Mesothelial cell of epicardium (in vitro differentiated cells): ENCODE results near the gene DEAF1. TPM values are rescaled to one million over a fixed set of nuclear protein-coding genes. Genes with fewer than 3 reads are reported as not detected.

Experiments used
- DNase-seq, 2 experiments: peaks; one replicate each; pipeline ENCODE4 v3.0.0; 2021; ENCODE audit warnings: low spot score in 2 of 2; ENCODE audit not compliant: unreplicated experiment in 2 of 2
- H3K27ac Mint-ChIP-seq: 2 replicates; pipeline ENCODE4 v1.8.0; 2021; ENCODE audit warnings: mixed read lengths
- H3K27me3 Mint-ChIP-seq: 2 replicates; pipeline ENCODE4 v1.8.0; 2021; ENCODE audit warnings: low read depth, mixed read lengths
- H3K36me3 Mint-ChIP-seq: 2 replicates; pipeline ENCODE4 v1.8.0; 2021; ENCODE audit warnings: mixed read lengths
- H3K4me1 Mint-ChIP-seq: 2 replicates; pipeline ENCODE4 v1.8.0; 2021; ENCODE audit warnings: mixed read lengths
- H3K4me3 Mint-ChIP-seq: 2 replicates; pipeline ENCODE4 v1.8.0; 2021; ENCODE audit warnings: mild to moderate bottlenecking, moderate library complexity, mixed read lengths
- H3K9me3 Mint-ChIP-seq: 2 replicates; pipeline ENCODE4 v1.8.0; 2021; ENCODE audit warnings: mixed read lengths
- total RNA-seq: library from RNA; stranded (reverse); gene quantifications from 3 replicates; pipeline ENCODE4 v1.2.1, GENCODE V29; 2021
- TF ChIP-seq, protein P1 (sequence below): fragments of 200-600 bp; sonication (generic); IDR thresholded peaks from one replicate; pipeline ENCODE4 v1.5.0; 2021; ENCODE audit warnings: antibody characterized with exemption; ENCODE audit not compliant: unreplicated experiment

DEAF1 gene
- total RNA-seq, 1 donor from 2014 or later: 64.0 TPM

DNA sequence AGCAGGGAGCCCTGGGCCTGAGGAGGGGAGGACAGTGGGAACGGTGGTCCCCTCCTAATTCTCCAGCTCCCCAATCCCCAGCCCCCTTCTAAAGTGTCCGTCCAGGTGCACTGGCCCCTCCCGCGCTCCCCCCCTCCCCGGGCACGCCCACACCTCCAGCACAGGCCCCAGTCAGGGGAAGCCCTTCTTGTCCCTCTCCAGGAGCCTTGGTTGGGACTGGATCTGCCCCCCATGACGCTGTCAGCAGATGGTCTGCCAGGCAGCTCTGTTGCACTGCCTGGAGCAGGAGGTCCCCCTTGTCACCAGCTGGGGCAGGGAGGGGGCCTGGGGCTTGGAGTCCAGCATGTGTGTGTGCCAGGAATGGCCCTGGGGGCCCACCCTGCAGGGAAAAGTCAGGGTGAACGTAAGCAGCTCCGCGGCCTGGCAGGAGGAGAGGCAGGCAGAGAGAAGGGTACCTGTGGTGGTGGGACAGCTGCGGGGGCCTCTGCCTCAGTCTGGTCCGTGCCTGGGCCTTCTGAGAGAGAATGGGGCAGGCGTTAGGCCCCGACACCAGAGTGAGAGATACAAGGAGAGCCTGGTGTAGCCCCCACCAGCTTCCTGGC is 80.9 kb downstream of the DEAF1 start:
- Mint-ChIP-seq H3K4me1 (peaks cover 12% of the 10 kb centered on the region), H3K36me3 (peaks cover 8% of the 10 kb centered on the region), H3K27ac (peak overlapping the region; percentile 82), H3K9me3 (no peaks in the 10 kb centered on the region), H3K4me3 (peak overlapping the region; percentile 57), H3K27me3 (no peaks in the 10 kb centered on the region)
- TF ChIP-seq, protein P1, sequence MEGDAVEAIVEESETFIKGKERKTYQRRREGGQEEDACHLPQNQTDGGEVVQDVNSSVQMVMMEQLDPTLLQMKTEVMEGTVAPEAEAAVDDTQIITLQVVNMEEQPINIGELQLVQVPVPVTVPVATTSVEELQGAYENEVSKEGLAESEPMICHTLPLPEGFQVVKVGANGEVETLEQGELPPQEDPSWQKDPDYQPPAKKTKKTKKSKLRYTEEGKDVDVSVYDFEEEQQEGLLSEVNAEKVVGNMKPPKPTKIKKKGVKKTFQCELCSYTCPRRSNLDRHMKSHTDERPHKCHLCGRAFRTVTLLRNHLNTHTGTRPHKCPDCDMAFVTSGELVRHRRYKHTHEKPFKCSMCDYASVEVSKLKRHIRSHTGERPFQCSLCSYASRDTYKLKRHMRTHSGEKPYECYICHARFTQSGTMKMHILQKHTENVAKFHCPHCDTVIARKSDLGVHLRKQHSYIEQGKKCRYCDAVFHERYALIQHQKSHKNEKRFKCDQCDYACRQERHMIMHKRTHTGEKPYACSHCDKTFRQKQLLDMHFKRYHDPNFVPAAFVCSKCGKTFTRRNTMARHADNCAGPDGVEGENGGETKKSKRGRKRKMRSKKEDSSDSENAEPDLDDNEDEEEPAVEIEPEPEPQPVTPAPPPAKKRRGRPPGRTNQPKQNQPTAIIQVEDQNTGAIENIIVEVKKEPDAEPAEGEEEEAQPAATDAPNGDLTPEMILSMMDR: no peak
- no peak for DNase-seq

DNA sequence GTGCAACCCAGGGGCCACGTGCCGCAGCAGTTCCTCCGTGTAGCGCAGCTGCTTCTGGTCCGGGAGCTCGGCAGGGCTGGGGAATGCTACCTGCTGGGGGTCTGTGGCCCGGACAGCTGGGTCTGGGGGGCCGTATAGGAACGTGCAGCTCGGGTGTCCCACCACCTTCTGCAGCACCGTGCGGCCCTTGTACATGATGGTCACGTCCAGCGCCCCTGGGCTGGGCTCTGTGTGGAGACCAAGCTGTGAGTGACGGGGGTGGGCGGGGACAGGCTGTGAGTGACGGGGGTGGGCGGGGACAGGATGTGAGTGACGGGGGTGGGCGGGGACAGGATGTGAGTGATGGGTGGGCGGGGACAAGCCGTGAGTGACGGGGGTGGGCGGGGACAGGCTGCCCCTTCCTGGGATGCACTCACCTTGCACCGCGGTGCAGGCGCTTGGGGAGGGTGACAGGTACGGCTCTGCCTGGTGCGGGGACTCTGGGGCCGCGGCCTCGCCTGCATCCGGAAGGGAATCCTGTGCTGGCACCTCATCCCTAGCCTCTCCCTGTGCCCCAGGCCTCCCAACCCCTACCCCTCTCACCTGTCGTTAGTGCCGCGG is 81.6 kb downstream of the DEAF1 start:
- H3K4me3 Mint-ChIP-seq: no peak overlapping the region
- no peaks in the 10 kb centered on the region for H3K27me3 Mint-ChIP-seq
- DNase-seq: no peak
- peaks cover 9% of the 10 kb centered on the region for H3K36me3 Mint-ChIP-seq
- no peak overlapping the region for H3K27ac Mint-ChIP-seq
- H3K9me3 Mint-ChIP-seq: no peaks in the 10 kb centered on the region
- TF ChIP-seq, protein P1: no peak
- H3K4me1 Mint-ChIP-seq: peaks cover 12% of the 10 kb centered on the region

DNA sequence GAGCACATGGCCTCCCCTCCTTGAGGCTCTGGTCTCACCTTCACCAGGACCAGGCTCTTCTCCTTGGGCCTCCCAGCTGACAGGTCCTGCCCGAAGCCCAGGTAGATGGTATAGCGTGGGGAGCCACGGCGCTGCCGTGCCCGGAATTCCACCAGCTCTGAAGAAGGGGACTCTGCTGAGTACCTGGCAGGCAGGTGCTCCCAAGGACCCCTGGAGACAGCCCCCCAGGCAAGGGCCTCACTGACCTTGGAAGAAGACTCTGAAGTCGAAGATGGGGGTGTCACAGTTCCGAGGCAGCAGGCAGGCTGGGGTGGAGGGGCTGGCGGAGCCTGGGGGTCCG is 82.1 kb downstream of the DEAF1 start:
- Mint-ChIP-seq H3K27me3 (no peaks in the 10 kb centered on the region), H3K4me1 (peaks cover 12% of the 10 kb centered on the region), H3K27ac (no peak overlapping the region), H3K36me3 (peaks cover 12% of the 10 kb centered on the region), H3K4me3 (no peak overlapping the region), H3K9me3 (no peaks in the 10 kb centered on the region)
- TF ChIP-seq, protein P1: no peak
- DNase-seq: no peak

DNA sequence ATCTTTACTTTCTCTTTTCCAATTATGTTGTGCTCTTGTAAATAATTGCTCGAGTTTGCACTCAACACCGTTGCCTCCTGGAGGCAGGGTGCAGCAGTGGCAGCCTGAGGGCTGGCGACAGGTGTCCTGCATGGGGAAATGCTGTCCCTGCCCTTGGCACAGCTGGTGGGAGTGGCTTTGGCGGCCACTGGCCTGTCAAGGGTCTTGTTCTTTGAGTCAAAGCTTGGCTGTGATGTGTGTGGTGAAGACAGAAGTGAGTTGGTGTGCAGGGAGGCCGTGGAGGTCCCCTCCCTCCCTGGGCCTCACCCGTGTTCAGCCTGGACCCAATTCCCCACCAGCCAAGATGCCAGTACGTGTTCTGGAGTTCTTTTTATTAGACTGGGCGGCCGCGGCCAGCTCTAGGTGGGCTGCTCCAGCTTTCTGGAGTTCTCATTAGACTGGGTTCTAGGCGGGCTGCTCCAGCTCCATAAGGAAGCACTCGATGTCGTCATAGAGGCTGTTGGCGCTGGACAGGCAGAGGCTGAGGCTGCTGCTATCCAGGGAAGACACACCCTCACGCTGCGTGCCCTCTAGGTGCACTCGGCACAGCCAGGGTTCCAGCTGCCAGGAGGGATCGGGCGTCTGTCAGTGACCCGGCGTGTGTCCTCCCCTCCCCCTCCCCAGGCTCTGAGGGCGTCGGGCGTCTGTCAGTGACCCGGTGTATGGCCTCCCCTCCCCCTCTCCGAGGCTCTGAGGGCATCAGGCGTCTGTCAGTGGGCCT is 82.6 kb downstream of the DEAF1 start:
- no peak overlapping the region for H3K4me3 Mint-ChIP-seq
- H3K9me3 Mint-ChIP-seq: no peaks in the 10 kb centered on the region
- no peaks in the 10 kb centered on the region for H3K27me3 Mint-ChIP-seq
- DNase-seq: no peak
- H3K4me1 Mint-ChIP-seq: peaks cover 12% of the 10 kb centered on the region
- peaks cover 12% of the 10 kb centered on the region for H3K36me3 Mint-ChIP-seq
- TF ChIP-seq, protein P1: peak; percentile 18
- peak overlapping the region; percentile 77 for H3K27ac Mint-ChIP-seq

DNA sequence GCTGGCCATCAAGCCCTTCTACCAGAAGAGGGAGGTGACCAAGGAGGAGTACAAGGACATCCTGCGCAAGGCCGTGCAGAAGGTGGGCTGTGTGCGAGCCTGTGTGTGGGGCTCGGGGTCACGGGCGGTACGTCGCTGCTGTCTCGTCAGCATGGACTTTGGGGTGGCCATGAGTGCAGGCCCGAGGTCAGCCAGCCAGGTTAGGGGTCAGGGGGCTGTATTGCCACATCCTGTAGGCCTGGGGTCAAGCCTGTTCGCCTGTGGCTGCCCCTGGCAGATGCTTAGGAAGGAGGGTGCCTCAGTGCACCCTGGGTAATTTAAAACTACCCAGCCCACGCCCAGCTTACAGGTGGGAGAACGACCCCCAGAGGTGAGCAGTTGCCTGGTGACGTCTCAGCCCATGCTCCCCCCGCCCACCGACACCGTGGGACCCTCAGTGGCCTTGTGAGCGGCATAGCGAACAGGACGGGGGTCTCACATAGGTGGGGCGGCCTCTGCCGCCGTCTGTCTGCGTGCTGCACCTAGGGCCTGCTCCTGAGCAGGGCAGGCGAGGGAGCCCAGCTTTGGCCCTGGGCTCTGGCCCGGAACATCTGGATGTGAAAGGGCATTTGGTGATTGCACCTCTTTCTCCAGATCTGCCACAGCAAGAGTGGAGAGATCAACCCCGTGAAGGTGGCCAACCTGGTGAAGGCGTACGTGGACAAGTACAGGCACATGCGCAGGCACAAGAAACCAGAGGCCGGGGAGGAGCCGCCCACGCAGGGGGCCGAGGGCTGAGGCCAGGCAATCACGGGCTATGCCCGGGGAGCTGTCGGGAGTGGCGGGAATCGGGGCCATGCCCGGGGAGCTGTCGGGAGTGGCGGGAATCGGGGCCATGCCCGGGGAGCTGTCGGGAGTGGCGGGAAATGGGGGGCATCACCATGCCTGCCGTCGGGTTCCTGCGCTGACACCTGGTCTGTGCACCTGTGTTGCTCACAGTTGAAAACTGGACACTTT is 83.7 kb downstream of the DEAF1 start:
- Mint-ChIP-seq H3K27me3 (no peaks in the 10 kb centered on the region), H3K9me3 (no peaks in the 10 kb centered on the region), H3K4me1 (peaks cover 16% of the 10 kb centered on the region), H3K36me3 (peaks cover 20% of the 10 kb centered on the region), H3K4me3 (no peak overlapping the region), H3K27ac (no peak overlapping the region)
- TF ChIP-seq, protein P1: no peak
- no peak for DNase-seq
